Hypothalamus (tissue), 51 donors: ENCODE measurements around the gene CYP27B1.

ENCODE experiments used
- DNase-seq, 51 donors: peaks; one replicate each; lab custom pipeline; 2025; lab: John Stamatoyannopoulos, UW

Gene CYP27B1

GRCh38 chr12:57766464-57767304 lies at the start of gene CYP27B1:
Gene CYP27B1 (minus strand): TSS chr12:57767078. CDS start chr12:57767041, 37 bp downstream.
- peak in 1 of 51 donors; percentile 7 for DNase-seq

DNA sequence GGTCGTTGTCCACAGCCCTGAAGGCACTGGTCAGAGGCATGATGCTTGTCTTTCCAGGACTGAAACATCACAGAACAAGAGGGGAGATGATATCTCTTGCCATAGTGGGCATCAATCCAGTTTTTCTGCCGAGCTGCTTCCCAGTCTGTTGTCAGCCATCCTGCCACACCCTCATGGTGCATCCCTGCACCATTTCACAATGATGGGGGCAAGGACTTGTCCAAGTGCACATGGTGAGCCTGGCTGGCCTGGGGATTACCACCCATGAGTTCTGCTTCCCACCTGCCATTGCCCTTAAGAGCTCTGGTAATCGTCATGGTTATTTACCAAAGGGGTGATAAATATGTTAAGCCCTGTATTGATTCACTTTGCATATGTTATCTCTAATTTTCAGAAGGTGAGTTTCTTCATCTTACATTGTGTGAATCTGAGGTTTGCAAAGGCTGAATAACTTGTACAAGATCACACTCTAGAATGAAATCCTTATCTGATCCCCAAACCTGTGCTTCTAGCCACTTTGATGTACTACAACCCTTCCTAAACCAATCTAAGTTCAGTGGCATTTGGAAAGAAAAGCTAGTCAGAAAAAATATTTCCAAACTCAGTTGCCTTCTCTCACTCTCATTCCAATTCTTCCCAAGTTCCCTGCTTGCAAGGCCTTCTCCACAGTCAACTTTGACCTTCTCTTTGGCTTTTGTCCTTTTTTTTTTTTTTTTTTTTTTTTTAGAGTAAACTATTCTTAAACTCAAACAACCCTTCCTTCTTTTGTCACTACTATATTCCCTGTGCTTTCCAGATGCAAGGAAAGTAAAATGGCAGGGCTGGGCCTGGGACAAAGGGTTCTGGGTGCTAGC lies 49.4 kb upstream of the CYP27B1 start:
- no peak for DNase-seq

DNA sequence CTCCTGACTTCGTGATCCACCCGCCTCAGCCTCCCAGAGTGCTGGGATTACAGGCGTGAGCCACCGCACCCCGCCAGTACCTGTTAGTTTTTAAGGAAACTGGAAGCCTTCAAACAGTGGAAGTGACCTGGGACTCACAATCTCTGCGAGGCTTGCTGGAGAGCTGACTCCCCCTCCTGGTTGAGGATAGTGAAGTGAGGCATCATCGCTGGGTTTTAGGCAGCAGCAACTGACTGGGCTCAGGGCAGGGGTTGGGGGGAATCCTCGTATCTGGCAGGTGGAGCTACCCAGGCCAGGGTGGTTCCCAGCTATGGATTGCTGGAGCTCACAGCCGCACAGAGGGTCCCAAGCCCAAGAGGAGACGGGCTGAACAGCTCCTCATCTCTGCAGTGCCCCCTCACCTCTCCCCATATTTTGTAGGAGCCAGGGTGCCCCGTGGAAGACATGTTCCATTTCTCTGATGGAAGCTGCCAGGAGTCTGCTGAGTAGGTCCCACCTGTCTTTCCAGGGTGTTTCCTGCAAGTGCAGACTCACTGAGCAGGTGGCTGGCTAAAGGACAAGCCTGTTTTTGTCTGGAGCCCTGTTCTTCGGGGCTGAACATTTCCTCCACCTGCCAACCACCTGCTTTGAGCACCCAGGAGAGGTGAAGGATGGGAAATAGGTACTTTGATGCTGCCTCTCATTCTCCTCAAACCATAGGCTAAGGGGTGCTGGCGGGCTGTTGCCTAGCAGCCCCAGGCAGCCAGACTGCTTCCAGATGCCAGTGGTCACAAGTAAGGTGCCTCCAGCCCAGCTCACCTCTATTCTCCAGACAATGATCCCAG lies 48.5 kb upstream of the CYP27B1 start:
- no peak for DNase-seq

GRCh38 chr12:57813971-57814772 lies 47.3 kb upstream of the CYP27B1 start:
- DNase-seq: no peak

- DNase-seq: no peak
These were observed 46.5 kb upstream of the CYP27B1 start for GRCh38 chr12:57813111-57813970.

GRCh38 chr12:57811028-57811755 lies 44.3 kb upstream of the CYP27B1 start:
- no peak for DNase-seq

GRCh38 chr12:57810450-57810849 lies 43.6 kb upstream of the CYP27B1 start:
- no peak for DNase-seq

DNA sequence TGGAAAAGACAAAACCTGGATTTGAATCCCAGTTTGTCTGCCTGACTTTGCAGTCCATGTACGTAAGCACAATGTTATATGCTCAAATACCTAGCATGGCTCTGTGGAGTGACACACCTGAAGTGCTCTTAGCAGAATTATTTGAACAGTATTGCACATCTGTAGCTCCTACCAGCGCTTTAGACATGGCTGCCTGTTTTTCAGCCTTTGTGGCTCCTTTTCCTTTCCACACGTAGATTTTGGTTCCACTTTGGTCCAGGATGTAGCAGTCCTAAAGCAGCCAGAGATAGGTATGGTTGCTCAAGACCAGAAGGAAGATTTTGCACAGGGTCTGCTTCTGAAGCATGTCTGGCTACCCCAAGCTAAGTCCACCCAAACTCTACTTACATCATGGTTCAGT lies 42.5 kb upstream of the CYP27B1 start:
- no peak for DNase-seq

DNA sequence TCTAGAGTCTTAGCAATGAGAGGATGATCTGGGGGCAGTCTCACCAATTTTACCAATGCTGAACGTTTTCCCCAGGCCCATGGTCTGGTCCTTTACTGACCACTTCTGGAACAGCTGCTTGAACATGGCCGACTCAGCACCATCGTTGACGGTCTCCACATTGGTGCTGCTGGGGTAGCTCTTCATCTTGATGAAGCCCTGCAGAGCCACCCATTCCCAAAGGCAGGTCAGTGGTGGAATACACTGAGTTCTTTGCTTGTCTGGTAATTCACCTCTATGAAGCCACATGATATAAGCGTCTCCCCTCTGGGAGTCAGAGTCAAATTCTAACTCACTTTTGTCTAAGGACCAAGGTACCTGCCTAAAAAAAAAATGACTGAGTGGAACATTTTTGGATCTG lies 41.5 kb upstream of the CYP27B1 start:
- no peak for DNase-seq

DNA sequence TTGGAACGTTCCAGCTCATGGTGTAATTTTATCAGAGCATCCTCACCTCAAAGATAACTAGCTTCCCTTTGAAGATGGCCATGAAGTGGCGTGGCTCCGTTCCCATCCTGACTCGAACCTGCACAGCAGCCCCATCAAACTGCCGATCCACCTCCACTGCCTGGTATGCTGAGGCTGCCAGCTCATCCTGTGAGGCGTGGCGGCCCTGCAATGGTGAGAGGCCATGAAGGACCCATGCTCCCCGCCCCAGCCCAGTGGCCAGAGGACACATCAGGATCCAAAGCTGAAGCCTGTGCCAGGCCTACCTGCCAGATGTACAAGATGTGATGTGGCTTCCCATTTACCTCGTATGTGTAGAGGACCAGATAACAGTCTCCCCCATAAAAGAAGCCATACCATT lies 40.4 kb upstream of the CYP27B1 start:
- DNase-seq: no peak

GRCh38 chr12:57806677-57807076 lies 39.8 kb upstream of the CYP27B1 start:
- no peak for DNase-seq

DNA sequence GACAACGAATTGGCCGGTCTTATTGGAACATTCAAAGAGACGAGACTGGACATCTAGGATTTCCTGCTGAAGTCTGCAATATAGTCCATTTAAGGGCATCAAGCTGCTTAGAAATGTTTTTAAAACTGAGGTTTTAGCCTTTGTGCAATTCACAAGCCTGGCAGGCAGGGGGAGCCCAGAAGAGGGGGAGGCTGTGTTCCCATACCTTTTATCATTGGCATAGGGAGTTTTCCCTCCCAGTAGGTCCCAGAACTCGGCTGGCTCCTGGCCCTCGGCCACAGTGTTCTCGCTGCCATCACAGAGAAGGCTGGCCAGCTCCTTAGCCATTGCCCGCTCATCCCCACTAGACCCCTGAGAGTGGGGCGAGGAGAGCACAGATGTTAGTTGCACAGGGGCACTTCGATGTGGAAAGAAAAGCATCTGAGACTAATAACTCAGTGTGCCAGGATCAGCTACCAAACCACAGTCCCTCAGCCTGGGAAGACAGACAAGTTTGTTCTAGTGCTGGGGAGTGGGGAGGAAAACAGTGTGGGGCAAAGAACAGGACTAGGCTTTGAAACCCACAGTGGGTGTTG lies 36.5 kb upstream of the CYP27B1 start:
- DNase-seq: peak in 11 of 51 donors; percentile 8 to 29 (median 19)

DNA sequence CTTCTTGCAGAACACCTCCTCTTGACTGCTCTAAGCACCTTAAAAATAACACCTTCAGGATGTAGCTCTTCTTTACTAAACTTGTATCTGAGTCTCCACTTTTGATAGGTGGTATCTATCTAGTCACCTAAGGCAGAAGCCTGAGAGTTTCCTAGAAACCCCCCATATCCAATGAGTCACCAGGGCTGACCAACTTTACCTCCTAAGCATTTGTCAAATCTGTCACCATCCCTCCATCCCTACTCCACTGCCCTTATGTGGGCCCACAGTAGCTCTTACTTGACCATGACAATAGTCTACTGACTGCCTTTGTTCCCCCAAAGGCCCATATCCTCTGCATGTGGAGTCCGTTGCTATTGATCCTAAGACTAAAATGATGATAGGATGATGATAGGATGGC lies 35.7 kb upstream of the CYP27B1 start:
- no peak for DNase-seq

GRCh38 chr12:57800965-57801364 lies 34.1 kb upstream of the CYP27B1 start:
- no peak for DNase-seq

- no peak for DNase-seq
These were observed 31.1 kb upstream of the CYP27B1 start for GRCh38 chr12:57797933-57798332.

- no peak for DNase-seq
These were observed 30.1 kb upstream of the CYP27B1 start for GRCh38 chr12:57796996-57797395.

- no peak for DNase-seq
These were observed 28.5 kb upstream of the CYP27B1 start for GRCh38 chr12:57795354-57795753.

DNA sequence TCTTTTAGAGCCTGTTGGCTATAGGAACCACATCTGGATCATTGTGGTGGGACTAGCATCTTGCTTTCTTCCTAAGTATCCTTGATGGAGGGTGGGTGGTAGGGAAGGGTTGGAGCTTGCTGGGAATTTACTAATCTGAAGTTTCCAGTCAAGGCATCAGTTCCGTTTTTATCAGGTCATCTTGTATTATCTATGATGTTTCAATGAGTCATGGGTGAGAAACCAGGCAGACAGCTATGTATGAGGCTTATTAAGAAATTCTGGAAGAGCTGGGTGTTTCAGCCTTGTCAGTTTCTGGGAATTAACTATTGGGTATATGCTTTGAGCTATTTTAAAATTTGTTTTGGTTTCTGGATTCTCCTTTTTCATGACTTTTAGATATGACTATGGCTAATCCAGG lies 27.0 kb upstream of the CYP27B1 start:
- DNase-seq: no peak
